ENCODE results near the gene PAQR7.

Gene PAQR7

DNA sequence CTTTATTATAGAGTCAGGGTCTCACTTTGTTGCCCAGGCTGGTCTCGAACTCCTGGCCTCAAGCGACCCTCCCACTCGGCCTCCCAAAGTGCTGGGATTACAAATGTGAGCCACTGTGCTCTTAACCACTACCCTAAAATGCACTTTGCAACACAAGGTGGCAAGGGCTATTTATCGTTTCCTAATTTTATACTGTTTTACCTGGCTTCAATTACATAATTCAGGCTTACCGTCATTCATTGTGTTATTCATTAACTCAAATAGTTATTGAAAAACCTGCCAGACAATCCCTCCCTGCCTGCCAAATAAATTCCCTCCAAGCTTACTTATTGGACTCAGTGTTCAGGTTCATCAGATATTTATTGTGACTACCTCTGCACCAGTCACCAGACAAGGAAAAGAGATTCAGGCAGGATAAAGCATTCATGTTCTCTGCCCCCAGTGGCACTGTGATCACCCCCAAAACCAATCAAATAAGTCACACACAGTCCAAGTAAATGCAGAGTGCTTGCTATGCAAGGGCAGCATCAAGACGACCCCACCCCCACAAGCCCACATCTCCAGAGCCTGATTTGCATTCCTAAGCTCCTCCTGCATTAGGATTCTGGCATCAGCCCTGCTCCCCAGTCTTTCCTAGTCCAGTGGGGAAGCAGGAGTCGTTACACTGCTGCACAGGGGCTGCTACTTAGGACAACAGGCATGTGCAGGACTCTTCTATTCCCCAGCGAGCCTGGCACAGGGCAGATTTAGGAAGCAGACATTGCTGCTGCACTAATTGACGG lies 8.1 kb downstream of the PAQR7 start:
- Histone ChIP-seq H4K8ac (ENCODE audit: low read depth, low read length) (no peak overlapping the region), H3K18ac (ENCODE audit: low read length) (no peak overlapping the region), H3K9ac (ENCODE audit: low read length) (no peak overlapping the region), H3K56ac (ENCODE audit: low read length) (no peak overlapping the region), H4K5ac (ENCODE audit: low read length) (no peak overlapping the region), H3K4me2 (ENCODE audit: low read length) (no peak overlapping the region), H3K4ac (ENCODE audit: low read depth, low read length) (no peak overlapping the region), H3K27ac (ENCODE audit: low read depth, low read length) (no peak overlapping the region), H3K79me1 (ENCODE audit: low read length) (no peaks in the 10 kb centered on the region), H2AK5ac (ENCODE audit: low read length) (no peak overlapping the region), H2BK120ac (ENCODE audit: low read depth, low read length) (no peak overlapping the region), H3K4me1 (ENCODE audit: control insufficient read depth, low read depth, low read length) (peaks cover 3% of the 10 kb centered on the region), H2BK5ac (ENCODE audit: low read length) (no peak overlapping the region), H3K27me3 (ENCODE audit: insufficient read depth, low read length, poor library complexity) (no peaks in the 10 kb centered on the region), H3K4me3 (ENCODE audit: low read length) (no peak overlapping the region), H2BK15ac (replicated peaks; ENCODE audit: low read depth) (no peak overlapping the region), H3K36me3 (ENCODE audit: control insufficient read depth, insufficient read depth, low read length) (no peaks in the 10 kb centered on the region), H3K79me2 (ENCODE audit: control insufficient read depth, insufficient read depth, low read length) (no peaks in the 10 kb centered on the region), H3K23ac (ENCODE audit: low read length) (no peak overlapping the region)
- no CpG with 5 or more reads among the region's 9 CpGs for WGBS (ENCODE audit: extremely low coverage, insufficient coverage, low lambda C conversion rate)
- no peak for DNase-seq

- no peak overlapping the region for H3K27ac ChIP-seq (ENCODE audit: low read depth, low read length)
- no peak overlapping the region for H3K4ac ChIP-seq (ENCODE audit: low read depth, low read length)
Measured at GRCh38 chr1:25866288-25866687, 9.2 kb downstream of the PAQR7 start.

GRCh38 chr1:25864434-25864833 lies 11.1 kb downstream of the PAQR7 start:
- H3K9ac ChIP-seq (ENCODE audit: low read length) = no peak overlapping the region
- no peaks in the 10 kb centered on the region for H3K79me1 ChIP-seq (ENCODE audit: low read length)
- H2AK5ac ChIP-seq (ENCODE audit: low read length) = no peak overlapping the region
- no CpG with 5 or more reads among the region's 3 CpGs for WGBS (ENCODE audit: extremely low coverage, insufficient coverage, low lambda C conversion rate)
- no peak overlapping the region for H2BK120ac ChIP-seq (ENCODE audit: low read depth, low read length)
- H2BK5ac ChIP-seq (ENCODE audit: low read length) = no peak overlapping the region
- H3K56ac ChIP-seq (ENCODE audit: low read length) = no peak overlapping the region
- no peak overlapping the region for H3K4ac ChIP-seq (ENCODE audit: low read depth, low read length)
- H2BK15ac ChIP-seq (replicated peaks; ENCODE audit: low read depth) = no peak overlapping the region
- H3K79me2 ChIP-seq (ENCODE audit: control insufficient read depth, insufficient read depth, low read length) = no peaks in the 10 kb centered on the region
- no peak overlapping the region for H3K4me3 ChIP-seq (ENCODE audit: low read length)
- H3K23ac ChIP-seq (ENCODE audit: low read length) = no peak overlapping the region
- no peaks in the 10 kb centered on the region for H3K27me3 ChIP-seq (ENCODE audit: insufficient read depth, low read length, poor library complexity)
- H3K27ac ChIP-seq (ENCODE audit: low read depth, low read length) = no peak overlapping the region
- H3K4me2 ChIP-seq (ENCODE audit: low read length) = no peak overlapping the region
- H3K18ac ChIP-seq (ENCODE audit: low read length) = no peak overlapping the region
- H4K5ac ChIP-seq (ENCODE audit: low read length) = no peak overlapping the region
- no peak for DNase-seq
- peaks cover 3% of the 10 kb centered on the region for H3K4me1 ChIP-seq (ENCODE audit: control insufficient read depth, low read depth, low read length)
- no peak overlapping the region for H4K8ac ChIP-seq (ENCODE audit: low read depth, low read length)
- H3K36me3 ChIP-seq (ENCODE audit: control insufficient read depth, insufficient read depth, low read length) = no peaks in the 10 kb centered on the region

More at GRCh38 chr1:25866288-25866687, 9.2 kb downstream of the PAQR7 start:
- Histone ChIP-seq H2AK5ac (ENCODE audit: low read length) (no peak overlapping the region), H3K27me3 (ENCODE audit: insufficient read depth, low read length, poor library complexity) (no peaks in the 10 kb centered on the region), H3K56ac (ENCODE audit: low read length) (no peak overlapping the region), H3K79me1 (ENCODE audit: low read length) (no peaks in the 10 kb centered on the region), H3K4me2 (ENCODE audit: low read length) (no peak overlapping the region), H3K36me3 (ENCODE audit: control insufficient read depth, insufficient read depth, low read length) (no peaks in the 10 kb centered on the region), H4K5ac (ENCODE audit: low read length) (no peak overlapping the region), H3K4me3 (ENCODE audit: low read length) (no peak overlapping the region), H3K79me2 (ENCODE audit: control insufficient read depth, insufficient read depth, low read length) (no peaks in the 10 kb centered on the region), H3K9ac (ENCODE audit: low read length) (no peak overlapping the region), H3K18ac (ENCODE audit: low read length) (no peak overlapping the region), H3K23ac (ENCODE audit: low read length) (no peak overlapping the region), H2BK15ac (replicated peaks; ENCODE audit: low read depth) (no peak overlapping the region), H2BK120ac (ENCODE audit: low read depth, low read length) (no peak overlapping the region), H2BK5ac (ENCODE audit: low read length) (no peak overlapping the region), H4K8ac (ENCODE audit: low read depth, low read length) (no peak overlapping the region), H3K4me1 (ENCODE audit: control insufficient read depth, low read depth, low read length) (peaks cover 3% of the 10 kb centered on the region)
- no peak for DNase-seq
- no CpG with 5 or more reads among the region's 1 CpG for WGBS (ENCODE audit: extremely low coverage, insufficient coverage, low lambda C conversion rate)

GRCh38 chr1:25863486-25864262 lies 11.8 kb downstream of the PAQR7 start:
- Histone ChIP-seq H3K79me1 (ENCODE audit: low read length) (peaks cover 2% of the 10 kb centered on the region), H4K8ac (ENCODE audit: low read depth, low read length) (no peak overlapping the region), H2BK15ac (replicated peaks; ENCODE audit: low read depth) (no peak overlapping the region), H2BK5ac (ENCODE audit: low read length) (no peak overlapping the region), H3K56ac (ENCODE audit: low read length) (no peak overlapping the region), H3K9ac (ENCODE audit: low read length) (no peak overlapping the region), H3K23ac (ENCODE audit: low read length) (no peak overlapping the region), H3K4me2 (ENCODE audit: low read length) (no peak overlapping the region), H3K79me2 (ENCODE audit: control insufficient read depth, insufficient read depth, low read length) (peaks cover 4% of the 10 kb centered on the region), H3K27ac (ENCODE audit: low read depth, low read length) (no peak overlapping the region), H3K27me3 (ENCODE audit: insufficient read depth, low read length, poor library complexity) (no peaks in the 10 kb centered on the region), H3K36me3 (ENCODE audit: control insufficient read depth, insufficient read depth, low read length) (no peaks in the 10 kb centered on the region), H2BK120ac (ENCODE audit: low read depth, low read length) (no peak overlapping the region), H3K4me3 (ENCODE audit: low read length) (no peak overlapping the region), H4K5ac (ENCODE audit: low read length) (no peak overlapping the region), H3K4ac (ENCODE audit: low read depth, low read length) (no peak overlapping the region), H2AK5ac (ENCODE audit: low read length) (no peak overlapping the region), H3K18ac (ENCODE audit: low read length) (no peak overlapping the region), H3K4me1 (ENCODE audit: control insufficient read depth, low read depth, low read length) (peaks cover 3% of the 10 kb centered on the region)
- DNase-seq = no peak
- no CpG with 5 or more reads among the region's 25 CpGs for WGBS (ENCODE audit: extremely low coverage, insufficient coverage, low lambda C conversion rate)

DNA sequence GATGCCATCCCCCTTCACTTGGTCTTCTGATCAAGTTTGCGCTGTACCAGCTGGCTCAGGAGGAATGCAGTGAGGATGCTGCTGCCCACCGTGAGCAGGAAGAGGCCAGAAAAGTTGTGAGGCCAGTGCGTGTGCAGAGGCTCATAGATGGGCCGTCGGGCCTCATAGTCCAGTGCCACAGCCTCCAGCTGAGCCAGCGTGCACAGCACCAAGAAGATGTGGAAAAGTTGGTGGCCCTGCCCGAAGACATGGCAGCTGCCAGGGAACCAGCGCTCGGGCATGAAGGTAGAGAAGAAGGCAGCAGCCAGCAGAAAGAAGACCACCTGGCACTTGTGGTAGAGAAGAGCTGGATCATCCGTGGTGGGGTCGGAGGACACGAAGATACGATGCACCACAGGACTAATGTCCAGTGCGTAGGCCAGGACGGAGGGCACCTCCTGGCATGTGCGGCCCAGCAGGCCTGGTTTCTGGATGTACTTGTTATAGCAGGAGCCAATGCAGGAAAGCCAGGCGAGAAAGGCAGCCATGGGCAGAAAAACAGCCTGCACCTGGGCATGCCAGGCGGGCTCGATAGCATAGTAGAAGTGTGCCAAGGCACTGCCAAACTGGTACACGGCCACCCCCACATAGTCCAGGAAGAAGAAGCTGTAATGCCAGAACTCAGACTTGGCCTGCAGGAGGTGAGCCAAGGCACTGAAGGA lies 12.6 kb downstream of the PAQR7 start:
- Histone ChIP-seq H3K79me2 (ENCODE audit: control insufficient read depth, insufficient read depth, low read length) (peaks cover 7% of the 10 kb centered on the region), H3K9ac (ENCODE audit: low read length) (no peak overlapping the region), H2BK5ac (ENCODE audit: low read length) (no peak overlapping the region), H3K36me3 (ENCODE audit: control insufficient read depth, insufficient read depth, low read length) (no peaks in the 10 kb centered on the region), H2BK15ac (replicated peaks; ENCODE audit: low read depth) (no peak overlapping the region), H3K4me2 (ENCODE audit: low read length) (no peak overlapping the region), H3K27ac (ENCODE audit: low read depth, low read length) (no peak overlapping the region), H2BK120ac (ENCODE audit: low read depth, low read length) (no peak overlapping the region), H3K4me1 (ENCODE audit: control insufficient read depth, low read depth, low read length) (peaks cover 3% of the 10 kb centered on the region), H3K4me3 (ENCODE audit: low read length) (no peak overlapping the region), H3K23ac (ENCODE audit: low read length) (no peak overlapping the region), H3K4ac (ENCODE audit: low read depth, low read length) (no peak overlapping the region), H3K18ac (ENCODE audit: low read length) (no peak overlapping the region), H3K79me1 (ENCODE audit: low read length) (peaks cover 4% of the 10 kb centered on the region), H4K5ac (ENCODE audit: low read length) (no peak overlapping the region), H4K8ac (ENCODE audit: low read depth, low read length) (no peak overlapping the region), H3K56ac (ENCODE audit: low read length) (no peak overlapping the region), H3K27me3 (ENCODE audit: insufficient read depth, low read length, poor library complexity) (no peaks in the 10 kb centered on the region), H2AK5ac (ENCODE audit: low read length) (no peak overlapping the region)
- WGBS (ENCODE audit: extremely low coverage, insufficient coverage, low lambda C conversion rate) = no CpG with 5 or more reads among the region's 20 CpGs
- DNase-seq = no peak

All from mesendoderm (in vitro differentiated cells).